ENCODE measurements around the gene MAMDC2.

DNA sequence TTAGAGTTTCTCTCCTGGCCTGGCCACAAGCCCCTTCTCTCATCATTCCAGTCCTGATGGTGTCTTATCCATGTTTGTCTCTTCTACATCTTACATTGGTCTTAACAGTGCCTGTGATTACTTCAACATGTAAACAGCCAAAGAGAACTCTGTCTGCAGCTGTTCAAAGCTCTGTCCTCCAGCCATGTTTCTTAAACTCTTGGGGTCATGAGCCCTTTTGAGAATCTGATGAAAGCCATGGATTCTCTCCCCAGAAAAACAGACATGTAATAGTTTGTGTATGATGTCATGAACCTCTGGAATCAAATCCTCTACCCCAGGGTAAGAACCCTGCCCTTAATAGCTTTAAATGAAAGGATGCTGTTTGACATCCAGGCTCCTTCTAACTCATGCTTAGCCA lies 30.1 kb downstream of the MAMDC2 start:
- TF ChIP-seq GTF2F1 (IDR thresholded peaks at IDR 0.05; ENCODE audit: borderline replicate concordance, low read depth, low read length), result no peak
- TF ChIP-seq TAF1 (IDR thresholded peaks at IDR 0.05; ENCODE audit: low read depth, low read length), result no peak
- TF ChIP-seq TAF7 (optimal IDR thresholded peaks at IDR 0.05; ENCODE audit: borderline replicate concordance, low read depth, low read length), result no peak
- TF ChIP-seq EP300 (IDR thresholded peaks at IDR 0.05; ENCODE audit: borderline replicate concordance in 1 of 2, low read depth in 2 of 2, low read length in 2 of 2), result no peak
- no peak for TF ChIP-seq TEAD4 (IDR thresholded peaks at IDR 0.05; ENCODE audit: low read depth, low read length)
- no peak for TF ChIP-seq SP1 (IDR thresholded peaks at IDR 0.05; ENCODE audit: low read depth, low read length)
- no peak for TF ChIP-seq CHD1 (IDR thresholded peaks at IDR 0.05; ENCODE audit: low read depth, low read length)
- TF ChIP-seq POLR2AphosphoS5 (IDR thresholded peaks at IDR 0.05; ENCODE audit: low read depth, low read length), result no peak
- no peak for TF ChIP-seq YY1 (IDR thresholded peaks at IDR 0.05; ENCODE audit: low read depth, low read length)
- no peak for TF ChIP-seq ZNF274 (IDR thresholded peaks at IDR 0.05; ENCODE audit: borderline replicate concordance, extremely low read depth, low read length)
- TF ChIP-seq MAFK (IDR thresholded peaks at IDR 0.05; ENCODE audit: low read depth, low read length), result no peak
- TF ChIP-seq, protein P1, sequence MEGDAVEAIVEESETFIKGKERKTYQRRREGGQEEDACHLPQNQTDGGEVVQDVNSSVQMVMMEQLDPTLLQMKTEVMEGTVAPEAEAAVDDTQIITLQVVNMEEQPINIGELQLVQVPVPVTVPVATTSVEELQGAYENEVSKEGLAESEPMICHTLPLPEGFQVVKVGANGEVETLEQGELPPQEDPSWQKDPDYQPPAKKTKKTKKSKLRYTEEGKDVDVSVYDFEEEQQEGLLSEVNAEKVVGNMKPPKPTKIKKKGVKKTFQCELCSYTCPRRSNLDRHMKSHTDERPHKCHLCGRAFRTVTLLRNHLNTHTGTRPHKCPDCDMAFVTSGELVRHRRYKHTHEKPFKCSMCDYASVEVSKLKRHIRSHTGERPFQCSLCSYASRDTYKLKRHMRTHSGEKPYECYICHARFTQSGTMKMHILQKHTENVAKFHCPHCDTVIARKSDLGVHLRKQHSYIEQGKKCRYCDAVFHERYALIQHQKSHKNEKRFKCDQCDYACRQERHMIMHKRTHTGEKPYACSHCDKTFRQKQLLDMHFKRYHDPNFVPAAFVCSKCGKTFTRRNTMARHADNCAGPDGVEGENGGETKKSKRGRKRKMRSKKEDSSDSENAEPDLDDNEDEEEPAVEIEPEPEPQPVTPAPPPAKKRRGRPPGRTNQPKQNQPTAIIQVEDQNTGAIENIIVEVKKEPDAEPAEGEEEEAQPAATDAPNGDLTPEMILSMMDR (IDR thresholded peaks at IDR 0.05; ENCODE audit: control extremely low read depth in 1 of 3, insufficient read depth in 1 of 3, low read depth in 1 of 3, low read length in 3 of 3), result no peak

Measured in H1 (cell line).